Suppressor macrophage treated with lipopolysaccharide for 1 hour (primary cell): Measurements from ENCODE around the gene CHRNB2.
A peak's percentile ranks its signal among the peaks of the same experiment; 100 is the strongest.

Source experiments
- DNase-seq, 3 donors: peaks; one replicate each; pipeline ENCODE4 v3.0.0-alpha.2; 2020 to 2022

CHRNB2 gene

GRCh38 chr1:154553056-154554030 is 14.2 kb upstream of the CHRNB2 start:
- no peak for DNase-seq

GRCh38 chr1:154556422-154556821 is 11.2 kb upstream of the CHRNB2 start:
- DNase-seq = no peak

GRCh38 chr1:154557248-154557938 is 10.2 kb upstream of the CHRNB2 start:
- DNase-seq = no peak

GRCh38 chr1:154557939-154558719 is 9.4 kb upstream of the CHRNB2 start, which contains the start of gene UBE2Q1:
UBE2Q1 (minus strand) TSS chr1:154558662; CDS start chr1:154558553, 109 bp downstream.
- peak; percentile 64 to 78 (median 72) for DNase-seq

- peak; percentile 98 to 99 (median 98) for DNase-seq
Observed at GRCh38 chr1:154558720-154559465, 8.7 kb upstream of the CHRNB2 start.

DNA sequence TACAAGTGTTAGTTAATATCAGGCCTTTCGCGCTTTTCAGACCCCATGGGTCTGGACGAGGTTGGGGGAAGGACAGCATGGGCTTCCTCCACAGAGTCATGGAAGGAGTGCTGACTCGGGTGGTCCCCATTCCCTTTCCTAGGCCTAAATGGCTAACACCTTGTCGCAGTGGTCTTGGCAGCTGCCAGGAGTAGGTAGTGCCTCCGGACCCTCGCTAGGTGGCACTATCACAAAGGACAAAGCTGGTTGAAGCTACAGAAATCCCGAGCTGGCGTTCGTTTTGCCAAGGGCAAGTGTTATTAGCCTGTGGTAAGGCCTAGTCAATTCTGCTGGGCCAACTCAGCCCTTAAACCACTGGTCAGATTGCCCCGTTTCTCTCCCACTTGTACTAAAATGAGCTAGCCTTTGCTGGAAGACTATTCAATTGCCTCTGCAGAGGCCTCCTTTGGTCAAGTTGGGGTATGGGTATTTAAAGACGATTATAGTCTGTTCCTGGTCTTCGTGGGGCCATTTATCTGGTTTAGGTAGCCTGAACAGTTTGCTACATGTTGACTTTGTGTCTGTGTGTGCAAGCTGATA is 8.0 kb upstream of the CHRNB2 start:
- peak; percentile 90 to 93 (median 90) for DNase-seq

DNA sequence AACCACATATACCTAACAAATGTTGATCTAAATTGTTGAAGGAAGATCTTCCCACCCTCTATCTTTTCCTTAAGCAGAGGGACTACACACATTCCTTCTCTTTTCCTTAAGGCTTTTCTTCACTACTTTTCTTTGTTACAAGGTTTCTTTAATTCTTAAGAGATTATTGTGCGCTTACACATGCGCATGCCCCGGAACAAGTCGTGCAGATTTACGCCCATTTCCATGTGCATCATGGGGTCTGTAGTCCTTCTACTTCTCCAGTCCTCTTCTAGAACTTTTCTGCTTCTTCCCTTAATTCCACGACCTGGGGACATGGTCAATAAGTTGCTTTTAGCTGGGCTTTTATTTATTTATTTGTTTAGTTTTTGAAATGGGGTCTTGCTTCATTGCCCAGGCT is 1.7 kb upstream of the CHRNB2 start:
- DNase-seq = no peak

- no peak for DNase-seq
Observed at GRCh38 chr1:154568157-154568815, 708 bp downstream of the CHRNB2 start.

- no peak for DNase-seq
Observed at GRCh38 chr1:154571244-154571963, 3.8 kb downstream of the CHRNB2 start.

GRCh38 chr1:154571964-154572288 is 4.3 kb downstream of the CHRNB2 start:
- no peak for DNase-seq

DNA sequence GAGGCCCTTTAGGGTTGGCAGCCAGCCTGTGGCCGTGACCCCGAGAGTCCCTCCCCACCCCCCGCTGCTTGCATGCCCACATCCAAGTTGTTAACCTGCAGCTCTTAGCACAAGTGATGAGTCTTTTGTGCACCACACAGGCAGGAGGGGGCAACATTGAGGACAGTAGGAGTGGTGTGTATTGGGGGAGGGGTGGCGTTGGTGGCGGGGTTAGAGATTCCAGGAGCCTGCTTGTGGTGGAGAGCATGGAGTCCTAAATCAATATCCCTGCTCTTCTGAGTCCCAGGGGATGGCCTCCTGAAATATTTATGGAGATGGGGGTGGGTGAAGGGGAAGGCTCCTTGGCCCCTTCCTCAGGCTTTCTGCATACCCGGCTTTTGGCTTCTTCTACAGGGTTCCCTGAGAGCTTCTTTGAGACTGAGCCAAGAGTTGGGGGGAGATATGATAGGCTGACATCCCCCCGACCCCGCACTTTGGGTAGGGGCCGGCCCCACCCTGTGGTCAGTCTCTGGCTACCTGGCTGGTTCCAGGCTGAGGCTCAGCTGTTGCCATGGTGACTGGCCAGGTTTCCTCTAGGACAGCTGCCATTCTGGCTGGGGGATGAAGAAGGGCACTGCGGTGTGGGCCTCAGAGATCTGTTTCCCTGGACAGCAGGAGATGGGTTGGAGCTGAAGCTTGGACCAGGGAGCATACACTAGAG is 5.0 kb downstream of the CHRNB2 start:
- DNase-seq = no peak

DNA sequence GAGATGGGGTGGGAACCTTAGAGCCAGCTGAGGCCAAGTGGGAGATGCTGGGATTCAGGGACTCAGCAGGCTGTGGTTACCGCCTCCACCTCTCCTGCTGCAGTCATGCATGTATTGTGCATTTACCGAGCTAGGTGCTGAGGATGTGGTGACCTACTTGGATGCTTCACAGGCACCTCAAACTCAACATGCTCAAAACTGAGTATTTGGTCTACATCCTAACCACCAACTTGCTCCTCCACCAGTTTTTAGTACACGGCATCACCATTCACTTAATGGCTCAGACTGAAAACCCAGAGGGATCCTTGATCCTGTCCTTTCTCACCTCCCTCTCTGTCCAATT is 5.6 kb downstream of the CHRNB2 start:
- no peak for DNase-seq

GRCh38 chr1:154574716-154575115 is 7.1 kb downstream of the CHRNB2 start:
- DNase-seq = no peak

DNA sequence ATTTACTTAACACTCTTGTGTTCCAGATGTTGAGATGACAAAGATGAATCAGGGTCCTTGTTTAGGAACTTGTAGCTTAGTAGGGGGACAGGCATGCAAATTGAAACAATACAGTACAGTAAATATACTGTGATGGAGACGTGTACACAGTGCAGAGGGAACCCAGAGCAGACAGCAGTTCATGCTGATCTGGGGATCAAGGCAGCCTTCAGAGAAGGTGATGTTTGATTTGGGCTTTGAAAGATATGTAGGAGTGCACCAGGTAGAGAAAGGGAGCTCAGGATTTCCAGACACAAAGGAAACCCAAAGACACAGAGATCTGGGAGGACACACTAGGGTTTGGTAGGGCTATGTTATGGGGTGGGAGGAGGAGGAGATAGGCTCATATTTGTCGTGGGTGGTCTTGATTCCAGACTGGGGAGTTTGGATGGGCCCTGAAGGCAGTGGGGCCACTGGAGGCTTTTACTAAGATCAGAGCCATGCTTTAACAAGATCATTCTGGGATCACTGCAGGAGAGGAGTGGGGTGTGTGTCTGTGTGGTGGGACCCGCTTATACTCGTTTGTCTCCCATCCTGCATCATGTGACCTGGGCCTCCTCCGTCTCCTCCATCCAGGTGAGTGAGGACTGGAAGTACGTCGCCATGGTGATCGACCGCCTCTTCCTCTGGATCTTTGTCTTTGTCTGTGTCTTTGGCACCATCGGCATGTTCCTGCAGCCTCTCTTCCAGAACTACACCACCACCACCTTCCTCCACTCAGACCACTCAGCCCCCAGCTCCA is 7.8 kb downstream of the CHRNB2 start:
- no peak for DNase-seq

DNA sequence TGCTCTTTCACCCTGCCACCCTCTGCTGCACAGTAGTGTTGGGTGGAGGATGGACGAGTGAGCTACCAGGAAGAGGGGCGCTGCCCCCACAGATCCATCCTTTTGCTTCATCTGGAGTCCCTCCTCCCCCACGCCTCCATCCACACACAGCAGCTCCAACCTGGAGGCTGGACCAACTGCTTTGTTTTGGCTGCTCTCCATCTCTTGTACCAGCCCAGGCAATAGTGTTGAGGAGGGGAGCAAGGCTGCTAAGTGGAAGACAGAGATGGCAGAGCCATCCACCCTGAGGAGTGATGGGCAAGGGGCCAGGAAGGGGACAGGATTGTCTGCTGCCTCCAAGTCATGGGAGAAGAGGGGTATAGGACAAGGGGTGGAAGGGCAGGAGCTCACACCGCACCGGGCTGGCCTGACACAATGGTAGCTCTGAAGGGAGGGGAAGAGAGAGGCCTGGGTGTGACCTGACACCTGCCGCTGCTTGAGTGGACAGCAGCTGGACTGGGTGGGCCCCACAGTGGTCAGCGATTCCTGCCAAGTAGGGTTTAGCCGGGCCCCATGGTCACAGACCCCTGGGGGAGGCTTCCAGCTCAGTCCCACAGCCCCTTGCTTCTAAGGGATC is 8.5 kb downstream of the CHRNB2 start:
- no peak for DNase-seq

DNA sequence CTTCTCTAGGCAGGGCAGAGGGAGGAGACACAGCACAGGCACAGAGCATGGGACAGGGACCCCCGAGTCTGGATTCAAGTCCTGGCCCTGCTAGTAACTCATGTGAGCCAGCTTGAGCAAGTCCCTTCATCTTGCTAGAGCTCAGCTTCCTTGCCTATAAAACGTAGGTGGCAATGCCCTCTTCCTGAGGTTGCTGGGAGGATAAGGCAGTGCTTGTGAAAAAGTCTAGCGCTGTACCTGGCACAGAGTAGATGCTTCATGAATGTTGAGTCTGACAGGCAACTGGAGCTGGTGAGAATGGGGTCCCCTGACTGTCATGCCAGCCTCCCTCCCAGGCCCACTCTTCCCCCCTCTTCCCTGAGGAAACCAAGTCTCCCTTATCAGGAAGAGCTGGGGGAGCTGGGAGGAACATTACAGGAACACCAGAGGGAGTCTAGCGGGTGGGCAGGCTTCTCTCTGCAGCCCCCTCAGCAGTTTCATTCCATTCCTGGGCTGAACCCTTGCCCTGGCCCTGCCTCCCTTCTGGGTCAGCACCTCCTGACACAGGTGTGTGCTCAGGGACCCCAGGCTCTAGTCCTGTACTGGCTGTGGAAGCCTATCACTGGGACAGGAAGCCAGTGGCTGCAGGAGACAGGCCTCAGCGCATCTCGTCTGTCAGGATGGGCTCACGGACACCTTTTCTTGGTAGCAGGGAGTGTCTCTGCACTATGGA is 9.9 kb downstream of the CHRNB2 start:
- no peak for DNase-seq

- no peak for DNase-seq
Observed at GRCh38 chr1:154578058-154578418, 10.5 kb downstream of the CHRNB2 start.

GRCh38 chr1:154579374-154579773 is 11.8 kb downstream of the CHRNB2 start:
- DNase-seq = no peak
